ENCODE results near the gene TMEM52.

- TF ChIP-seq GATA2 (IDR thresholded peaks at IDR 0.05; ENCODE audit: low read depth, low read length) (no peak), GATA3 (IDR thresholded peaks at IDR 0.05; ENCODE audit: low read depth, low read length) (no peak)
Observed at GRCh38 chr1:1907098-1907736, 11.9 kb downstream of the TMEM52 start.

Measured in SH-SY5Y (cell line).